Hepatocyte (in vitro differentiated cells): ENCODE results near the gene DENND1A. TPM values are rescaled to one million over a fixed set of nuclear protein-coding genes. Genes with fewer than 3 reads are reported as not detected.

Source experiments
- DNase-seq: peaks from one replicate; pipeline ENCODE4 v3.0.0-alpha.2; 2016; ENCODE audit warnings: low spot score
- H2AFZ ChIP-seq: fragments of 200-600 bp; sonication (generic); 2 replicates; pipeline ENCODE4 v1.6.0; 2016; ENCODE audit warnings: antibody characterized with exemption, mild to moderate bottlenecking
- H3K27ac ChIP-seq: fragments of 200-600 bp; sonication (generic); 2 replicates; pipeline ENCODE4 v1.5.1; 2016; ENCODE audit warnings: mild to moderate bottlenecking
- H3K27me3 ChIP-seq: fragments of 200-600 bp; sonication (generic); 2 replicates; pipeline ENCODE4 v1.6.1; 2016
- H3K36me3 ChIP-seq: fragments of 200-600 bp; sonication (generic); replicated peaks from 2 replicates; pipeline ENCODE4 v1.5.1; 2016; ENCODE audit warnings: low read depth; ENCODE audit not compliant: insufficient read depth
- H3K4me1 ChIP-seq: fragments of 200-600 bp; sonication (generic); 2 replicates; pipeline ENCODE4 v1.5.1; 2016; ENCODE audit warnings: mild to moderate bottlenecking, moderate library complexity; ENCODE audit not compliant: insufficient read depth
- H3K4me2 ChIP-seq: fragments of 200-600 bp; sonication (generic); 2 replicates; pipeline ENCODE4 v1.6.0; 2016
- H3K4me3 ChIP-seq: fragments of 200-600 bp; sonication (generic); 2 replicates; pipeline ENCODE4 v1.5.1; 2016; ENCODE audit warnings: mild to moderate bottlenecking
- H3K79me2 ChIP-seq: fragments of 200-600 bp; sonication (generic); 2 replicates; pipeline ENCODE4 v1.6.0; 2017; ENCODE audit warnings: mild to moderate bottlenecking
- H3K9me2 ChIP-seq: fragments of 200-600 bp; sonication (generic); replicated peaks from 2 replicates; pipeline ENCODE4 v1.6.0; 2017; ENCODE audit warnings: mild to moderate bottlenecking; ENCODE audit not compliant: insufficient read depth
- H3K9me3 ChIP-seq: fragments of 200-600 bp; sonication (generic); 2 replicates; pipeline ENCODE4 v1.5.1; 2016; ENCODE audit warnings: low read depth, mild to moderate bottlenecking
- H4K20me1 ChIP-seq: fragments of 200-600 bp; sonication (generic); 2 replicates; pipeline ENCODE4 v1.6.0; 2016; ENCODE audit warnings: mild to moderate bottlenecking; ENCODE audit not compliant: insufficient read depth, poor library complexity, severe bottlenecking
- CTCF ChIP-seq: fragments of 200-600 bp; sonication (generic); IDR thresholded peaks from 2 replicates; pipeline ENCODE4 v1.5.1; 2016; ENCODE audit warnings: antibody characterized with exemption, mild to moderate bottlenecking; ENCODE audit not compliant: poor library complexity
- EZH2 ChIP-seq: fragments of 200-600 bp; sonication (generic); IDR thresholded peaks from 2 replicates; pipeline ENCODE4 v1.6.1; 2016; ENCODE audit warnings: antibody characterized with exemption, mild to moderate bottlenecking, borderline replicate concordance
- EZH2phosphoT487 ChIP-seq: fragments of 200-600 bp; sonication (generic); IDR thresholded peaks from one replicate; pipeline ENCODE4 v1.6.1; 2018; ENCODE audit warnings: antibody characterized with exemption, mild to moderate bottlenecking, low read depth, moderate library complexity; ENCODE audit not compliant: unreplicated experiment, severe bottlenecking
- WGBS: methylation state at CpG from one replicate; pipeline ENCODE4 v1.1.6; 2016; ENCODE audit warnings: low lambda C conversion rate; ENCODE audit errors: missing lambda C conversion rate; 5-methylcytosine and 5-hydroxymethylcytosine counted together
- polyA plus RNA-seq: library from polyadenylated mRNA; unstranded; fragments of >200 nt; fragmentation: Nextera tagmentation; extraction: Ambion mirVana; gene quantifications from 2 replicates; pipeline ENCODE4 v1.2.1, GENCODE V29; 2016
- total RNA-seq: library from RNA; depleted of rRNA; stranded (reverse); fragments of >200 nt; gene quantifications from 2 replicates; pipeline ENCODE4 v1.2.3, GENCODE V29; 2014

The DENND1A gene
- total and polyA plus RNA-seq, 2 experiments from 2014 or later: 24.0 to 28.9 TPM

GRCh38 chr9:123629531-123629930 lies 300.4 kb downstream of the DENND1A start:
- Histone ChIP-seq H3K4me2 (no peak overlapping the region), H3K9me3 (no peaks in the 10 kb centered on the region)
- no peak for DNase-seq

GRCh38 chr9:123622711-123623241 lies 307.1 kb downstream of the DENND1A start:
- no peaks in the 10 kb centered on the region for H3K9me3 ChIP-seq
- no peaks in the 10 kb centered on the region for H3K9me2 ChIP-seq
- no peak overlapping the region for H2AFZ ChIP-seq
- no peaks in the 10 kb centered on the region for H3K36me3 ChIP-seq
- H4K20me1 ChIP-seq: no peaks in the 10 kb centered on the region
- DNase-seq: no peak
- no peak overlapping the region for H3K4me3 ChIP-seq
- WGBS: 84% methylated on average over 2 of the region's 2 CpGs
- no peak overlapping the region for H3K4me2 ChIP-seq
- H3K27me3 ChIP-seq: no peaks in the 10 kb centered on the region
- TF ChIP-seq EZH2 (no peak), EZH2phosphoT487 (no peak), CTCF (no peak)
- H3K27ac ChIP-seq: no peak overlapping the region
- no peaks in the 10 kb centered on the region for H3K4me1 ChIP-seq
- H3K79me2 ChIP-seq: no peaks in the 10 kb centered on the region

More at GRCh38 chr9:123629531-123629930, 300.4 kb downstream of the DENND1A start:
- Histone ChIP-seq H3K36me3 (no peaks in the 10 kb centered on the region), H3K4me1 (no peaks in the 10 kb centered on the region), H3K79me2 (peaks cover 5% of the 10 kb centered on the region), H4K20me1 (no peaks in the 10 kb centered on the region), H2AFZ (no peak overlapping the region), H3K27me3 (no peaks in the 10 kb centered on the region), H3K4me3 (no peak overlapping the region), H3K27ac (no peak overlapping the region), H3K9me2 (no peaks in the 10 kb centered on the region)
- WGBS: 97% methylated on average over 3 of the region's 3 CpGs
- no peak for TF ChIP-seq CTCF

GRCh38 chr9:123620239-123620638 lies 309.7 kb downstream of the DENND1A start:
- no peak overlapping the region for H3K4me3 ChIP-seq
- no peaks in the 10 kb centered on the region for H3K4me1 ChIP-seq
- no peak overlapping the region for H3K27ac ChIP-seq
- no peaks in the 10 kb centered on the region for H3K9me3 ChIP-seq
- no peaks in the 10 kb centered on the region for H3K27me3 ChIP-seq
- no peak for TF ChIP-seq CTCF
- TF ChIP-seq EZH2: no peak
- TF ChIP-seq EZH2phosphoT487: no peak
- DNase-seq: no peak
- H3K79me2 ChIP-seq: no peaks in the 10 kb centered on the region
- no peaks in the 10 kb centered on the region for H3K9me2 ChIP-seq
- no peak overlapping the region for H3K4me2 ChIP-seq
- H2AFZ ChIP-seq: no peak overlapping the region
- H4K20me1 ChIP-seq: no peaks in the 10 kb centered on the region
- H3K36me3 ChIP-seq: no peaks in the 10 kb centered on the region
